Measurements from ENCODE around the gene PWWP2A. TPM values are rescaled to one million over a fixed set of nuclear protein-coding genes. Genes with fewer than 3 reads are reported as not detected.

The PWWP2A gene
- total and polyA plus RNA-seq, 10 of the 15 experiments (the other 5 are each of a cell fraction or from before 2014, with no cell fraction given): 5.7 to 26.1 (median 17.7) TPM

- ChIA-PET POLR2A (no interaction called here), RAD21 (ENCODE audit: unreplicated experiment) (no interaction called here), SMC1A (ENCODE audit: uncharacterized antibody, unreplicated experiment) (interaction anchor here (0.9 kb wide), 1 partner anchor 10 kb away, joined by 3 read pairs; no protein-coding TSS in a partner anchor), CTCF (no interaction called here)
- BruUV-seq (replicated peaks): no TSS peak
- H2AFZ ChIP-seq (ENCODE audit: control insufficient read depth, low read depth, low read length): no peak overlapping the region
- no peaks in the 10 kb centered on the region for H4K20me1 ChIP-seq (ENCODE audit: control insufficient read depth, insufficient read depth)
- H3K9ac ChIP-seq (ENCODE audit: control insufficient read depth, insufficient read depth, low read length): no peak overlapping the region
- H3K4me1 ChIP-seq (ENCODE audit: control insufficient read depth, insufficient read depth, low read length): no peaks in the 10 kb centered on the region
- H3K27me3 ChIP-seq (replicated peaks in 1 of 2; ENCODE audit: control insufficient read depth in 2 of 2, insufficient read depth in 2 of 2, low read length in 1 of 2): no peaks in the 10 kb centered on the region
- in situ Hi-C loops (cut with MboI) (no loop called here), intact Hi-C loops (cut with micrococcal nuclease; ENCODE audit: unreplicated experiment) (no loop called here)
- TF ChIP-seq SP1 (IDR thresholded peaks at IDR 0.05; ENCODE audit: low read depth, low read length) (no peak), NKRF (conservative IDR thresholded peaks at IDR 0.05) (no peak), NR2C1 (IDR thresholded peaks at IDR 0.05) (no peak), CBX3 (IDR thresholded peaks at IDR 0.05; ENCODE audit: borderline replicate concordance, low read depth) (no peak), IKZF2 (IDR thresholded peaks at IDR 0.05) (no peak), BRCA1 (IDR thresholded peaks at IDR 0.05; ENCODE audit: low read depth, low read length) (no peak), CREM (IDR thresholded peaks at IDR 0.05; ENCODE audit: low read depth) (no peak), STAT1 (conservative IDR thresholded peaks at IDR 0.05) (no peak), ZBTB11 (CRISPR knock-in tag; IDR thresholded peaks at IDR 0.05) (no peak), PKNOX1 (IDR thresholded peaks at IDR 0.05) (no peak), CREB1 (IDR thresholded peaks at IDR 0.05; ENCODE audit: low read depth) (no peak), EZH2 (IDR thresholded peaks at IDR 0.05; ENCODE audit: borderline replicate concordance, control insufficient read depth, low read depth, low read length) (no peak), BCL11A (IDR thresholded peaks at IDR 0.05; ENCODE audit: low read depth, low read length) (no peak), CHD2 (IDR thresholded peaks at IDR 0.05; ENCODE audit: borderline replicate concordance, low read depth, low read length) (no peak), ZNF207 (IDR thresholded peaks at IDR 0.05; ENCODE audit: borderline replicate concordance) (no peak)
- peaks cover 3% of the 10 kb centered on the region in 2 experiments; a peak in 3 of 4 replicates for H3K36me3 ChIP-seq (ENCODE audit: control insufficient read depth in 2 of 2, insufficient read depth in 2 of 2, low read length in 1 of 2)
- H3K9me3 ChIP-seq (replicated peaks; ENCODE audit: control insufficient read depth, insufficient read depth, low read length): no peaks in the 10 kb centered on the region
- H3K79me2 ChIP-seq (ENCODE audit: control insufficient read depth, insufficient read depth, low read length): no peaks in the 10 kb centered on the region
- FAIRE-seq: no peak
- 93% methylated on average over 1 of the region's 1 CpG for WGBS (ENCODE audit: insufficient coverage, insufficient replicate concordance, low lambda C conversion rate, missing lambda C conversion rate)
- no peak overlapping the region for H3K4me3 ChIP-seq
- no peak for DNase-seq (ENCODE audit: low read depth, low spot score)
- no peak for ATAC-seq
- no peak overlapping the region for H3K4me2 ChIP-seq (ENCODE audit: control insufficient read depth, insufficient read depth)
- no peak overlapping the region for H3K27ac ChIP-seq (ENCODE audit: control insufficient read depth, insufficient read depth)
These were observed 74.9 kb downstream of the PWWP2A start for GRCh38 chr5:160044391-160044804.

Data from GM12878 (cell line).